ENCODE results near the gene ASAP3.

The ASAP3 gene

GRCh38 chr1:23433122-23433521, 50.9 kb downstream of the ASAP3 start:
- H3K36me3 ChIP-seq (ENCODE audit: insufficient read depth) = no peaks in the 10 kb centered on the region
- no peak for TF ChIP-seq CTCF (conservative IDR thresholded peaks at IDR 0.05; ENCODE audit: low read depth, low read length)
- H3K4me3 ChIP-seq (IDR thresholded peaks at IDR 0.05; ENCODE audit: insufficient read depth, low read depth, low read length) = no peak overlapping the region
- no peak overlapping the region for H3K9ac ChIP-seq
- no peaks in the 10 kb centered on the region for H4K20me1 ChIP-seq (ENCODE audit: insufficient read depth)
- H3K79me2 ChIP-seq (ENCODE audit: insufficient read depth, low read depth) = no peaks in the 10 kb centered on the region
- H2AFZ ChIP-seq (ENCODE audit: low read depth) = no peak overlapping the region
- H3K27me3 ChIP-seq (ENCODE audit: insufficient read depth, low read depth) = no peaks in the 10 kb centered on the region
- H3K4me2 ChIP-seq = no peak overlapping the region
- no peaks in the 10 kb centered on the region for H3K4me1 ChIP-seq (ENCODE audit: low read depth, poor library complexity, severe bottlenecking)
- no peak overlapping the region for H3K27ac ChIP-seq

- no peak for TF ChIP-seq CTCF (conservative IDR thresholded peaks at IDR 0.05; ENCODE audit: low read depth, low read length)
- Histone ChIP-seq H2AFZ (ENCODE audit: low read depth) (no peak overlapping the region), H3K4me1 (ENCODE audit: low read depth, poor library complexity, severe bottlenecking) (no peaks in the 10 kb centered on the region), H3K4me2 (no peak overlapping the region), H3K36me3 (ENCODE audit: insufficient read depth) (no peaks in the 10 kb centered on the region), H3K4me3 (IDR thresholded peaks at IDR 0.05; ENCODE audit: insufficient read depth, low read depth, low read length) (no peak overlapping the region), H4K20me1 (ENCODE audit: insufficient read depth) (no peaks in the 10 kb centered on the region), H3K9ac (no peak overlapping the region), H3K27me3 (ENCODE audit: insufficient read depth, low read depth) (no peaks in the 10 kb centered on the region), H3K27ac (no peak overlapping the region), H3K79me2 (ENCODE audit: insufficient read depth, low read depth) (no peaks in the 10 kb centered on the region)
Observed at GRCh38 chr1:23431431-23431830, 52.5 kb downstream of the ASAP3 start.

- no peak overlapping the region for H2AFZ ChIP-seq (ENCODE audit: low read depth)
- no peaks in the 10 kb centered on the region for H3K4me1 ChIP-seq (ENCODE audit: low read depth, poor library complexity, severe bottlenecking)
- no peaks in the 10 kb centered on the region for H3K79me2 ChIP-seq (ENCODE audit: insufficient read depth, low read depth)
- H4K20me1 ChIP-seq (ENCODE audit: insufficient read depth) = no peaks in the 10 kb centered on the region
- H3K36me3 ChIP-seq (ENCODE audit: insufficient read depth) = no peaks in the 10 kb centered on the region
- TF ChIP-seq CTCF (conservative IDR thresholded peaks at IDR 0.05; ENCODE audit: low read depth, low read length) = no peak
- no peak overlapping the region for H3K4me2 ChIP-seq
- H3K4me3 ChIP-seq (IDR thresholded peaks at IDR 0.05; ENCODE audit: insufficient read depth, low read depth, low read length) = no peak overlapping the region
- no peak overlapping the region for H3K27ac ChIP-seq
- H3K9ac ChIP-seq = no peak overlapping the region
- H3K27me3 ChIP-seq (ENCODE audit: insufficient read depth, low read depth) = no peaks in the 10 kb centered on the region
Observed at GRCh38 chr1:23430803-23431202, 53.2 kb downstream of the ASAP3 start.

- no peak overlapping the region for H3K4me3 ChIP-seq (IDR thresholded peaks at IDR 0.05; ENCODE audit: insufficient read depth, low read depth, low read length)
- no peaks in the 10 kb centered on the region for H3K27me3 ChIP-seq (ENCODE audit: insufficient read depth, low read depth)
- H3K4me2 ChIP-seq = no peak overlapping the region
- H3K4me1 ChIP-seq (ENCODE audit: low read depth, poor library complexity, severe bottlenecking) = peaks cover 4% of the 10 kb centered on the region
- H2AFZ ChIP-seq (ENCODE audit: low read depth) = no peak overlapping the region
- no peaks in the 10 kb centered on the region for H4K20me1 ChIP-seq (ENCODE audit: insufficient read depth)
- H3K9ac ChIP-seq = no peak overlapping the region
- no peak overlapping the region for H3K27ac ChIP-seq
- H3K36me3 ChIP-seq (ENCODE audit: insufficient read depth) = no peaks in the 10 kb centered on the region
- no peaks in the 10 kb centered on the region for H3K79me2 ChIP-seq (ENCODE audit: insufficient read depth, low read depth)
- TF ChIP-seq CTCF (conservative IDR thresholded peaks at IDR 0.05; ENCODE audit: low read depth, low read length) = no peak
Observed at GRCh38 chr1:23428136-23428905, 55.7 kb downstream of the ASAP3 start.

All from KMS-11 (cell line).